B cell (primary cell): ENCODE results near the gene NDUFS3. TPM values are rescaled to one million over a fixed set of nuclear protein-coding genes. Genes with fewer than 3 reads are reported as not detected.
A peak's percentile ranks its signal among the peaks of the same experiment; 100 is the strongest.

ENCODE experiments used
- ATAC-seq: fragments of 200-7000 bp; cut with Tn5 transposase; one replicate; pipeline ENCODE4 v1.10.0; 2021; ENCODE audit warnings: low read depth, mild to moderate bottlenecking, moderate number of reproducible peaks, moderate library complexity
- CTCF ChIA-PET: fragments of 350-600 bp; sonication (Branson Sonifier 250); formaldehyde crosslinking; loops from one replicate; lab custom pipeline; 2021; ENCODE audit warnings: antibody characterized with exemption, inconsistent platforms; lab: Charles Lee
- POLR2A ChIA-PET: fragments of 350-600 bp; sonication (Branson Sonifier 250); formaldehyde crosslinking; loops from one replicate; lab custom pipeline; 2021; ENCODE audit warnings: antibody characterized with exemption; lab: Charles Lee
- DNase-seq: peaks from one replicate; pipeline ENCODE4 v3.0.0; 2013
- H2AFZ ChIP-seq: 2 replicates; pipeline ENCODE4 v1.6.1; 2012; ENCODE audit warnings: mild to moderate bottlenecking, low read depth, low read length; ENCODE audit not compliant: insufficient read depth, poor library complexity, severe bottlenecking
- H3K27ac ChIP-seq, 2 donors: 1 replicate in 1 of 2; 2 replicates in 1 of 2; pipeline ENCODE4 v1.5.1; 2012 to 2013; ENCODE audit warnings: low read length in 2 of 2, mild to moderate bottlenecking in 2 of 2, moderate library complexity in 1 of 2
- H3K27me3 ChIP-seq, 4 experiments: fragments of 200-600 bp in 1 of 4; sonication (generic) in 1 of 4; replicated peaks in 1 of 4; 1 replicate in 2 of 4; 2 replicates in 2 of 4; pipeline versions ENCODE4 v1.6.1 to v1.7.0; 2013 to 2016; ENCODE audit warnings: low read length in 3 of 4, mild to moderate bottlenecking in 2 of 4, mixed read lengths in 1 of 4, moderate library complexity in 1 of 4; ENCODE audit not compliant: insufficient read depth in 4 of 4, control insufficient read depth in 3 of 4; ENCODE audit errors: control extremely low read depth in 1 of 4
- H3K36me3 ChIP-seq, 2 experiments: replicated peaks in 1 of 2; 1 replicate in 1 of 2; 2 replicates in 1 of 2; pipeline versions ENCODE4 v1.6.1 to v1.7.1; 2013; ENCODE audit warnings: low read length in 1 of 2; ENCODE audit not compliant: insufficient read depth in 2 of 2, control insufficient read depth in 1 of 2; ENCODE audit errors: control extremely low read depth in 1 of 2, extremely low read depth in 1 of 2
- H3K4me1 ChIP-seq, 2 donors: fragments of 200-600 bp in 1 of 2; sonication (generic) in 1 of 2; 1 replicate in 1 of 2; 2 replicates in 1 of 2; pipeline versions ENCODE4 v1.5.1 to v1.6.1; 2013 to 2017; ENCODE audit warnings: low read length in 2 of 2; ENCODE audit not compliant: control insufficient read depth in 2 of 2, insufficient read depth in 2 of 2
- H3K4me2 ChIP-seq: replicated peaks from 2 replicates; pipeline ENCODE3; 2012; ENCODE audit warnings: mild to moderate bottlenecking, low read depth, low read length; ENCODE audit not compliant: poor library complexity, severe bottlenecking
- H3K4me3 ChIP-seq, 5 experiments: fragments of 200-600 bp in 1 of 5; sonication (generic) in 1 of 5; 1 replicate in 3 of 5; 2 replicates in 2 of 5; pipeline versions ENCODE4 v1.5.1 to v1.7.0; 2011 to 2016; ENCODE audit warnings: low read length in 4 of 5, mild to moderate bottlenecking in 4 of 5, low read depth in 2 of 5, control low read depth in 1 of 5, moderate library complexity in 1 of 5; ENCODE audit not compliant: insufficient read depth in 1 of 5; ENCODE audit errors: control extremely low read depth in 1 of 5, extremely low read depth in 1 of 5
- H3K79me2 ChIP-seq: fragments of 200-600 bp; sonication (generic); one replicate; pipeline ENCODE4 v1.6.0; 2016; ENCODE audit warnings: low read length; ENCODE audit not compliant: control insufficient read depth, insufficient read depth
- H3K9ac ChIP-seq: fragments of 200-600 bp; sonication (generic); 2 replicates; pipeline ENCODE4 v1.6.1; 2017; ENCODE audit warnings: mild to moderate bottlenecking, low read length, moderate library complexity
- H3K9me3 ChIP-seq, 3 donors: one replicate each; pipeline versions ENCODE4 v1.6.1 to v1.7.1; 2013; ENCODE audit warnings: low read length in 2 of 3; ENCODE audit not compliant: control insufficient read depth in 2 of 3, insufficient read depth in 1 of 3; ENCODE audit errors: control extremely low read depth in 1 of 3
- H4K20me1 ChIP-seq: 2 replicates; pipeline ENCODE4 v1.6.0; 2012; ENCODE audit warnings: mild to moderate bottlenecking, low read length; ENCODE audit not compliant: insufficient read depth, control insufficient read depth, poor library complexity, severe bottlenecking
- H3K27ac Mint-ChIP-seq: one replicate; pipeline ENCODE4 v1.8.0; 2021; ENCODE audit warnings: mixed read lengths
- H3K27me3 Mint-ChIP-seq: one replicate; pipeline ENCODE4 v1.8.0; 2021; ENCODE audit warnings: mixed read lengths
- H3K4me1 Mint-ChIP-seq: one replicate; pipeline ENCODE4 v1.8.0; 2021; ENCODE audit warnings: mixed read lengths
- H3K4me3 Mint-ChIP-seq: one replicate; pipeline ENCODE4 v1.8.0; 2021; ENCODE audit warnings: mixed read lengths
- H3K9me3 Mint-ChIP-seq: one replicate; pipeline ENCODE4 v1.8.0; 2022; ENCODE audit warnings: mixed read lengths; ENCODE audit not compliant: insufficient read depth
- EZH2 ChIP-seq: IDR thresholded peaks from 2 replicates; pipeline ENCODE4 v1.6.1; 2012; ENCODE audit warnings: borderline replicate concordance, low read depth, mild to moderate bottlenecking, moderate library complexity, low read length; ENCODE audit not compliant: insufficient read depth, poor library complexity, severe bottlenecking
- WGBS: methylation state at CpG from one replicate; pipeline ENCODE4 v1.1.5; 2013; ENCODE audit warnings: missing lambda C conversion rate; ENCODE audit not compliant: insufficient coverage; 5-methylcytosine and 5-hydroxymethylcytosine counted together
- intact Hi-C: fragments of 100-400 bp; cut with micrococcal nuclease; formaldehyde crosslinking; loops from one replicate; pipeline ENCODE4 v1.10.0; 2022
- polyA plus RNA-seq: library from polyadenylated mRNA; depleted of rRNA; stranded (reverse); fragments of >200 nt; gene quantifications from 2 replicates; pipeline ENCODE4 v1.2.3, GENCODE V29; 2012
- total RNA-seq, 2 donors: library from RNA; stranded (reverse); fragments of 120-200 nt in 1 of 2; gene quantifications; 1 replicate in 1 of 2; 2 replicates in 1 of 2; pipeline versions ENCODE4 v1.2.3 to v1.2.4, GENCODE V29; 2013 to 2022
- TF ChIP-seq, protein P1 (sequence below): fragments of 200-600 bp; IDR thresholded peaks from one replicate; pipeline ENCODE4 v1.8.0; 2022; ENCODE audit warnings: antibody characterized with exemption, mild to moderate bottlenecking

Gene NDUFS3
- total and polyA plus RNA-seq, 2 donors (not counting 1 experiment from before 2014, with no cell fraction given): 78.5 to 79.5 TPM

DNA sequence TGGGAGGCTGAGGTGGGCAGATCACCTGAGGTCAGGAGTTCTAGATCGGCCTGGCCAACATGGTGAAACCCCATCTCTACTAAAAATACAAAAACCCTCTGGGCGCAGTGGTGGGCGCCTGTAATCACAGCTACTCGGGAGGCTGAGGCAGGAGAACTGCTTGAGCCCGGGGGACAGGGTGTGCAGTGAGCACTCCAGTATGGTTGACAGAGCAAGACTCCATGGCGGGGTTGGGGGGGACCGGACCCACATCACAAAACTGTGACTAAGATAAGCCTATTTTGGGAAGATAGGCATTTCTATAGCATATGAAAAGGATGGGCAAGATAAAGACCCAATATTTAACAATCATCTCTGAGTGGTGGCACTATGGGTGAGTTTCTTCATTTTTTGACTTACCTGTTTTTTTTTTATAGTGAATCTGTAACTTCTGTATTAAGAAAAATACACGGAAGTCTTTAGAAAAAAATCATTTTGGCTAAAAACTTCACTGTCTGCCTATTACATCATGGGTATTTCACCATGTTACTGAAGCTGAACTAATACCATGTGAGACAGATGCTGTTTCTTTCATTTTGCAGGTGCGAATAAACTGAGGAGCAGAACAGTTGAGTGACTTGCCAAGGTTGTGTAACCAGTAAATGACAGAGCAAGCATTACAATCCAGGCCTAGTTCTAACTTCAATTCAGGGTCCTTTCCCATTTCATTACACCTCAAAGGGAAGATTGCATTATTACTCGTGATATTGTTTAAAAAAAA lies 28.4 kb upstream of the NDUFS3 start:
- CTCF ChIA-PET: interaction anchor here (1.4 kb wide), 1 partner anchor 12 kb away, joined by 3 read pairs; no protein-coding TSS in a partner anchor
- H3K27ac Mint-ChIP-seq: peak overlapping the region; percentile 12
- intact Hi-C loops: loop anchor here (10.0 kb wide), 2 partner anchors 616 to 1616 kb away; partner anchors contain the start of gene CSTPP1
- Histone ChIP-seq H3K79me2 (peaks cover 89% of the 10 kb centered on the region), H3K4me2 (peak overlapping the region; percentile 90), H3K4me1 (peaks cover 31 to 32% of the 10 kb centered on the region in 2 donors), H3K27ac (peak overlapping the region; percentile 3 to 88), H2AFZ (no peak overlapping the region), H4K20me1 (peaks cover 36% of the 10 kb centered on the region), H3K36me3 (no peaks in the 10 kb centered on the region), H3K9ac (no peak overlapping the region), H3K27me3 (no peaks in the 10 kb centered on the region), H3K4me3 (no peak overlapping the region), H3K9me3 (no peaks in the 10 kb centered on the region)
- POLR2A ChIA-PET: interaction anchor here (0.6 to 0.7 kb wide), 2 partner anchors 93 to 211 kb away, joined by 3 to 4 read pairs; no protein-coding TSS in a partner anchor
- no peak for ATAC-seq
- peak; percentile 40 for DNase-seq
- H3K9me3 Mint-ChIP-seq: no peaks in the 10 kb centered on the region
- TF ChIP-seq, protein P1, sequence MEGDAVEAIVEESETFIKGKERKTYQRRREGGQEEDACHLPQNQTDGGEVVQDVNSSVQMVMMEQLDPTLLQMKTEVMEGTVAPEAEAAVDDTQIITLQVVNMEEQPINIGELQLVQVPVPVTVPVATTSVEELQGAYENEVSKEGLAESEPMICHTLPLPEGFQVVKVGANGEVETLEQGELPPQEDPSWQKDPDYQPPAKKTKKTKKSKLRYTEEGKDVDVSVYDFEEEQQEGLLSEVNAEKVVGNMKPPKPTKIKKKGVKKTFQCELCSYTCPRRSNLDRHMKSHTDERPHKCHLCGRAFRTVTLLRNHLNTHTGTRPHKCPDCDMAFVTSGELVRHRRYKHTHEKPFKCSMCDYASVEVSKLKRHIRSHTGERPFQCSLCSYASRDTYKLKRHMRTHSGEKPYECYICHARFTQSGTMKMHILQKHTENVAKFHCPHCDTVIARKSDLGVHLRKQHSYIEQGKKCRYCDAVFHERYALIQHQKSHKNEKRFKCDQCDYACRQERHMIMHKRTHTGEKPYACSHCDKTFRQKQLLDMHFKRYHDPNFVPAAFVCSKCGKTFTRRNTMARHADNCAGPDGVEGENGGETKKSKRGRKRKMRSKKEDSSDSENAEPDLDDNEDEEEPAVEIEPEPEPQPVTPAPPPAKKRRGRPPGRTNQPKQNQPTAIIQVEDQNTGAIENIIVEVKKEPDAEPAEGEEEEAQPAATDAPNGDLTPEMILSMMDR: no peak
- TF ChIP-seq EZH2: no peak
- peaks cover 49% of the 10 kb centered on the region for H3K4me1 Mint-ChIP-seq
- H3K27me3 Mint-ChIP-seq: no peaks in the 10 kb centered on the region
- 68% methylated on average over 6 of the region's 10 CpGs for WGBS
- H3K4me3 Mint-ChIP-seq: peak overlapping the region; percentile 99

DNA sequence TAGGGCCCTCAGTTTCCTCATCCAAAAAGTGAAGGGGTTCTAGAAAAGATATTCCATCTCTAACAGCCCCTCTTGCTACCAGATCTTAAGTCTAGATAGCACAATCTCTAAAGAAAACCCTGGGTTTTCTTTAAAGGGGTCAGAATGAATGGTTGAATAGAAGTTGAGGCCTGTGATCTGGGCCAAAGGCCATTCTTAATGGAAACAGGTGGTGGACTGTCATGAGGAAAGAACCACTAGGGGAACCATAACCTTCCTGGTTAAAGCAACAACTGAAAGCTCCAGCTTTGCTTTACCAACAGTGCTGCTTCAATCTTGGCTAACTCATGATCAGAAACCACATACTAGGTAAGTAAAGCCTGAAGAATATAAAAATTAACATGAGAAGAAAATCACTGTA lies 27.8 kb upstream of the NDUFS3 start:
- ChIA-PET CTCF (interaction anchor here (0.5 to 1.4 kb wide), 5 partner anchors 10 to 220 kb away, joined by 3 to 4 read pairs (median 3); no protein-coding TSS in a partner anchor), POLR2A (interaction anchor here (0.7 kb wide), 2 partner anchors 16 to 292 kb away, joined by 3 to 5 read pairs; no protein-coding TSS in a partner anchor)
- H3K9me3 Mint-ChIP-seq: no peaks in the 10 kb centered on the region
- peak overlapping the region; percentile 94 for H3K9ac ChIP-seq
- peaks cover 49% of the 10 kb centered on the region for H3K4me1 Mint-ChIP-seq
- ATAC-seq (no peak), DNase-seq (peak; percentile 41)
- H3K9me3 ChIP-seq: no peaks in the 10 kb centered on the region
- H2AFZ ChIP-seq: no peak overlapping the region
- H3K4me3 Mint-ChIP-seq: peak overlapping the region; percentile 99
- no peaks in the 10 kb centered on the region for H3K36me3 ChIP-seq
- no peaks in the 10 kb centered on the region for H3K27me3 Mint-ChIP-seq
- H3K27ac Mint-ChIP-seq: peak overlapping the region; percentile 12
- no peak for TF ChIP-seq EZH2
- TF ChIP-seq, protein P1: no peak
- peaks cover 84% of the 10 kb centered on the region for H3K79me2 ChIP-seq
- peak overlapping the region; percentile 3 to 88 for H3K27ac ChIP-seq
- no peaks in the 10 kb centered on the region for H3K27me3 ChIP-seq
- peaks cover 31 to 32% of the 10 kb centered on the region in 2 donors for H3K4me1 ChIP-seq
- H3K4me2 ChIP-seq: peak overlapping the region; percentile 90
- peaks cover 36% of the 10 kb centered on the region for H4K20me1 ChIP-seq
- intact Hi-C loops: loop anchor here (10.0 kb wide), 2 partner anchors 616 to 1616 kb away; partner anchors contain the start of gene CSTPP1
- H3K4me3 ChIP-seq: peak overlapping the region in 3 of 5 experiments; percentile 30 to 94 (median 81)
